Neutrophil (primary cell): Measurements from ENCODE around the gene CHMP3.

Experiments used
- H3K27ac ChIP-seq: fragments of 200-600 bp; sonication (generic); 2 replicates; pipeline ENCODE4 v1.5.1; 2016; ENCODE audit warnings: mild to moderate bottlenecking, moderate library complexity
- H3K27me3 ChIP-seq: fragments of 200-600 bp; sonication (generic); 2 replicates; pipeline ENCODE4 v1.6.0; 2016; ENCODE audit warnings: mild to moderate bottlenecking
- H3K36me3 ChIP-seq: fragments of 200-600 bp; sonication (generic); 2 replicates; pipeline ENCODE4 v1.5.1; 2017
- H3K4me1 ChIP-seq, 2 experiments: fragments of 200-600 bp in 1 of 2; sonication (generic) in 1 of 2; 1 replicate in 1 of 2; 2 replicates in 1 of 2; pipeline versions ENCODE4 v1.5.1 to v1.6.1; 2013 to 2016; ENCODE audit warnings: low read depth in 1 of 2, low read length in 1 of 2, mild to moderate bottlenecking in 1 of 2, moderate library complexity in 1 of 2; ENCODE audit not compliant: control insufficient read depth in 1 of 2, insufficient read depth in 1 of 2
- H3K4me3 ChIP-seq, 2 experiments: fragments of 200-600 bp in 1 of 2; sonication (generic) in 1 of 2; 1 replicate in 1 of 2; 2 replicates in 1 of 2; pipeline ENCODE4 v1.5.1; 2013 to 2016; ENCODE audit warnings: low read depth in 1 of 2, low read length in 1 of 2, mild to moderate bottlenecking in 1 of 2, moderate library complexity in 1 of 2
- H3K9me3 ChIP-seq: fragments of 200-600 bp; sonication (generic); 2 replicates; pipeline ENCODE4 v1.5.1; 2016
- CTCF ChIP-seq: fragments of 200-600 bp; sonication (generic); IDR thresholded peaks from 2 replicates; pipeline ENCODE4 v1.5.1; 2016; ENCODE audit warnings: antibody characterized with exemption

CHMP3 gene

GRCh38 chr2:86477349-86477748 is 85.9 kb downstream of the CHMP3 start:
- Histone ChIP-seq H3K9me3 (no peaks in the 10 kb centered on the region), H3K27me3 (no peaks in the 10 kb centered on the region), H3K4me1 (peaks cover 0 to 10% of the 10 kb centered on the region in 2 experiments), H3K36me3 (peaks cover 97% of the 10 kb centered on the region), H3K4me3 (no peak overlapping the region), H3K27ac (no peak overlapping the region)
- no peak for TF ChIP-seq CTCF

- Histone ChIP-seq H3K4me1 (peaks cover 0 to 10% of the 10 kb centered on the region in 2 experiments), H3K27ac (no peak overlapping the region), H3K36me3 (peaks cover 97% of the 10 kb centered on the region), H3K9me3 (no peaks in the 10 kb centered on the region), H3K4me3 (no peak overlapping the region), H3K27me3 (no peaks in the 10 kb centered on the region)
- TF ChIP-seq CTCF = no peak
These were observed 86.3 kb downstream of the CHMP3 start for GRCh38 chr2:86476918-86477317.

GRCh38 chr2:86476092-86476491 is 87.2 kb downstream of the CHMP3 start:
- peaks cover 96% of the 10 kb centered on the region for H3K36me3 ChIP-seq
- TF ChIP-seq CTCF = no peak
- H3K4me3 ChIP-seq = no peak overlapping the region
- no peaks in the 10 kb centered on the region for H3K9me3 ChIP-seq
- H3K4me1 ChIP-seq = peaks cover 0 to 10% of the 10 kb centered on the region in 2 experiments
- H3K27ac ChIP-seq = no peak overlapping the region
- no peaks in the 10 kb centered on the region for H3K27me3 ChIP-seq

GRCh38 chr2:86471637-86472036 is 91.6 kb downstream of the CHMP3 start:
- Histone ChIP-seq H3K36me3 (peaks cover 96% of the 10 kb centered on the region), H3K4me1 (peaks cover 0 to 10% of the 10 kb centered on the region in 2 experiments), H3K4me3 (no peak overlapping the region), H3K9me3 (no peaks in the 10 kb centered on the region), H3K27ac (no peak overlapping the region), H3K27me3 (no peaks in the 10 kb centered on the region)
- TF ChIP-seq CTCF = no peak

- peaks cover 0 to 10% of the 10 kb centered on the region in 2 experiments for H3K4me1 ChIP-seq
- H3K36me3 ChIP-seq = peaks cover 96% of the 10 kb centered on the region
- no peak overlapping the region for H3K4me3 ChIP-seq
- no peaks in the 10 kb centered on the region for H3K27me3 ChIP-seq
- H3K9me3 ChIP-seq = no peaks in the 10 kb centered on the region
- no peak for TF ChIP-seq CTCF
- H3K27ac ChIP-seq = no peak overlapping the region
These were observed 92.4 kb downstream of the CHMP3 start for GRCh38 chr2:86470890-86471289.
